HCT116 (cell line): ENCODE data around the gene NCBP2. TPM values are rescaled to one million over a fixed set of nuclear protein-coding genes. Genes with fewer than 3 reads are reported as not detected.

Source experiments
- ATAC-seq: fragments of 200-7000 bp; cut with Tn5 transposase; 2 replicates; pipeline ENCODE4 v1.9.1; 2020; ENCODE audit warnings: mild to moderate bottlenecking, moderate library complexity
- BruUV-seq: library from RNA; stranded (reverse); fragments of 400-500 nt; replicated peaks from 2 replicates; lab custom pipeline; 2021; lab: Mats Ljungman, UMichigan
- CTCF ChIA-PET: fragments of 300-600 bp; sonication (Branson Sonifier 250); formaldehyde crosslinking; loops from one replicate; lab custom pipeline; 2021; ENCODE audit warnings: antibody characterized with exemption; lab: Charles Lee
- POLR2A ChIA-PET: fragments of 300-600, 350-600 bp; sonication (Branson Sonifier 250); formaldehyde crosslinking; loops from one replicate; lab custom pipeline; 2021; ENCODE audit warnings: antibody characterized with exemption; lab: Charles Lee
- RAD21 ChIA-PET, 2 experiments: fragments of 300-600 bp; sonication (Branson Sonifier 250); formaldehyde crosslinking; loops; one replicate each; lab custom pipeline; 2023; ENCODE audit warnings: low total read pairs in 2 of 2; ENCODE audit not compliant: uncharacterized antibody in 2 of 2, unreplicated experiment in 2 of 2, low non-redundant PET in 1 of 2; lab: Charles Lee
- DNase-seq: peaks from one replicate; pipeline ENCODE4 v3.0.0-alpha.2; 2010; ENCODE audit warnings: low read depth, low spot score
- H2AFZ ChIP-seq: fragments of 200-600 bp; shearing (Covaris generic), sonication (generic); 2 replicates; pipeline ENCODE4 v1.6.1; 2017; ENCODE audit warnings: low read depth, mixed run types, mixed read lengths, antibody characterized with exemption, low read length; ENCODE audit not compliant: poor library complexity, severe bottlenecking
- H3K27ac ChIP-seq: 2 replicates; pipeline ENCODE4 v1.5.1; 2012; ENCODE audit warnings: low read depth, low read length
- H3K27me3 ChIP-seq: fragments of 200-600 bp; sonication (generic); 2 replicates; pipeline ENCODE4 v1.6.1; 2016; ENCODE audit warnings: mixed run types, low read length, mixed read lengths; ENCODE audit not compliant: insufficient read depth
- H3K36me3 ChIP-seq, 2 experiments: fragments of 200-500 bp in 1 of 2; fragments of 200-600 bp in 1 of 2; sonication (Bioruptor generic) in 1 of 2; sonication (generic) in 1 of 2; 2 replicates each; pipeline versions ENCODE4 v1.5.1 to v1.6.1; 2014 to 2016; ENCODE audit warnings: low read length in 2 of 2, inconsistent platforms in 1 of 2, mixed read lengths in 1 of 2, mixed run types in 1 of 2; ENCODE audit not compliant: insufficient read depth in 2 of 2, control insufficient read depth in 1 of 2
- H3K4me1 ChIP-seq, 2 experiments: fragments of 200-600 bp in 1 of 2; sonication (generic) in 1 of 2; 2 replicates each; pipeline versions ENCODE4 v1.5.1 to v1.6.1; 2012 to 2017; ENCODE audit warnings: low read length in 2 of 2, inconsistent platforms in 1 of 2, mild to moderate bottlenecking in 1 of 2, mixed read lengths in 1 of 2, mixed run types in 1 of 2, moderate library complexity in 1 of 2; ENCODE audit not compliant: insufficient read depth in 2 of 2, control insufficient read depth in 1 of 2
- H3K4me2 ChIP-seq: fragments of 200-600 bp; sonication (generic); 2 replicates; pipeline ENCODE4 v1.6.1; 2017; ENCODE audit warnings: mixed run types, low read length, mixed read lengths
- H3K4me3 ChIP-seq, 2 experiments: fragments of 200-600 bp in 1 of 2; sonication (generic) in 1 of 2; replicated peaks in 1 of 2; 2 replicates each; pipeline ENCODE4 v1.5.1; 2011 to 2016; ENCODE audit warnings: low read length in 2 of 2, control low read depth in 1 of 2, low read depth in 1 of 2, mild to moderate bottlenecking in 1 of 2, mixed read lengths in 1 of 2, mixed run types in 1 of 2
- H3K79me2 ChIP-seq: fragments of 200-600 bp; sonication (generic); 2 replicates; pipeline ENCODE4 v1.6.1; 2017; ENCODE audit warnings: mild to moderate bottlenecking, mixed run types, low read length, moderate library complexity, mixed read lengths; ENCODE audit not compliant: insufficient read depth
- H3K9ac ChIP-seq: fragments of 200-600 bp; sonication (generic); 2 replicates; pipeline ENCODE4 v1.6.1; 2016; ENCODE audit warnings: low read length, mixed read lengths
- H3K9me2 ChIP-seq: fragments of 200-600 bp; sonication (generic), shearing (Covaris generic); 2 replicates; pipeline ENCODE4 v1.6.1; 2017; ENCODE audit warnings: mixed run types, mild to moderate bottlenecking, moderate library complexity; ENCODE audit not compliant: insufficient read depth
- H3K9me3 ChIP-seq, 2 experiments: fragments of 200-500 bp in 1 of 2; fragments of 200-600 bp in 1 of 2; sonication (Bioruptor generic) in 1 of 2; sonication (generic) in 1 of 2; 2 replicates each; pipeline ENCODE4 v1.6.1; 2014 to 2017; ENCODE audit warnings: low read length in 2 of 2, mixed read lengths in 2 of 2, inconsistent platforms in 1 of 2, low read depth in 1 of 2, mild to moderate bottlenecking in 1 of 2, mixed run types in 1 of 2, moderate library complexity in 1 of 2; ENCODE audit not compliant: control insufficient read depth in 1 of 2, insufficient read depth in 1 of 2
- H4K20me1 ChIP-seq: fragments of 200-600 bp; sonication (generic), shearing (Covaris generic); 2 replicates; pipeline ENCODE4 v1.6.1; 2017; ENCODE audit warnings: mixed run types, mild to moderate bottlenecking, moderate library complexity; ENCODE audit not compliant: insufficient read depth
- EZH2 ChIP-seq: fragments of 200-600 bp; sonication (generic); IDR thresholded peaks from 2 replicates; pipeline ENCODE4 v1.6.1; 2017; ENCODE audit warnings: antibody characterized with exemption, mixed run types
- TCF7L2 ChIP-seq: IDR thresholded peaks from 2 replicates; pipeline ENCODE4 v1.7.0; 2011; ENCODE audit warnings: borderline replicate concordance, inconsistent platforms; ENCODE audit not compliant: insufficient read depth, insufficient read length; ENCODE audit errors: extremely low read depth
- ZFX ChIP-seq: fragments of 450-650 bp; IDR thresholded peaks from 2 replicates; pipeline ENCODE4 v1.6.1; 2017
- intact Hi-C: fragments of 100-400 bp; cut with micrococcal nuclease; formaldehyde crosslinking; loops from 2 replicates; pipeline ENCODE4 v1.10.0; 2022
- total RNA-seq: library from RNA; stranded (reverse); gene quantifications from one replicate; pipeline ENCODE4 v1.2.1, GENCODE V29; 2021; ENCODE audit not compliant: unreplicated experiment
- TF ChIP-seq, protein P1 (sequence below): IDR thresholded peaks from 2 replicates; pipeline ENCODE4 v1.6.1; 2011; ENCODE audit warnings: mild to moderate bottlenecking, low read length, moderate library complexity; ENCODE audit not compliant: insufficient replicate concordance; ENCODE audit errors: extremely low read depth

The NCBP2 gene
- total RNA-seq, 1 experiment from 2014 or later = 82.4 TPM

DNA sequence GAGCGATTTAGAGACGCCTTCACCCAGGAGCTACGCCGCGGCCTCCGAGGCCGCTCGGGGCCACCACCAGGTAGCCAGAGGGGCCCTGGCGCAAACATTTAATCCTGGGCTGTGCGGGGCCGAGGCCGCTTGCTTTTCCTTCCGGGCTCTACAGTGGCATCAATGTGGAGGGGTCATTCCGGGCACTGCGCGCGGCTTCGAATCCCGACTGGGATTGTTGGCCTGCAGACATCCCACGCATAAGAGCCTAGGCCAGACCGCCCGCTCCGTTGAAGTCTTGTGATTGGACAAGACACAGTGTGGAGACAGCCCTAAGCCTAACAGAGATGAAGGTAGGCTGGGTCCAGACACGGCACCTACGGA is 568 bp upstream of the NCBP2 start:
- ChIA-PET CTCF (interaction anchor here (0.7 to 1.3 kb wide), 4 partner anchors 15 to 414 kb away, joined by 3 to 7 read pairs (median 4); partner anchors contain the start of gene SENP5), RAD21 (interaction anchor here (1.1 to 1.6 kb wide), 3 partner anchors 27 to 375 kb away, joined by 3 read pairs; partner anchors contain the start of genes FBXO45 (in 1 of the 2) and WDR53 (in 1 of the 2)), POLR2A (interaction anchor here (0.7 to 1.7 kb wide), 4 partner anchors 8 to 235 kb away, joined by 3 to 4 read pairs (median 4); partner anchors contain the start of gene SENP5)
- Histone ChIP-seq H4K20me1 (peaks cover 6% of the 10 kb centered on the region; the same call in 1 of the 2 replicates), H3K4me2 (peak overlapping the region; percentile 93), H3K9me2 (no peaks in the 10 kb centered on the region), H3K27ac (peak overlapping the region; percentile 93), H3K79me2 (peaks cover 65% of the 10 kb centered on the region), H3K4me3 (peak overlapping the region; percentile 72 to 89), H3K9ac (peak overlapping the region; percentile 88), H3K4me1 (peaks cover 5 to 15% of the 10 kb centered on the region in 2 experiments; a peak in 2 of 4 replicates), H2AFZ (no peak overlapping the region), H3K36me3 (peaks cover 14 to 23% of the 10 kb centered on the region in 2 experiments; a peak in 3 of 4 replicates), H3K9me3 (no peaks in the 10 kb centered on the region), H3K27me3 (no peaks in the 10 kb centered on the region)
- DNase-seq (no peak), ATAC-seq (peak; percentile 21)
- TF ChIP-seq, protein P1, sequence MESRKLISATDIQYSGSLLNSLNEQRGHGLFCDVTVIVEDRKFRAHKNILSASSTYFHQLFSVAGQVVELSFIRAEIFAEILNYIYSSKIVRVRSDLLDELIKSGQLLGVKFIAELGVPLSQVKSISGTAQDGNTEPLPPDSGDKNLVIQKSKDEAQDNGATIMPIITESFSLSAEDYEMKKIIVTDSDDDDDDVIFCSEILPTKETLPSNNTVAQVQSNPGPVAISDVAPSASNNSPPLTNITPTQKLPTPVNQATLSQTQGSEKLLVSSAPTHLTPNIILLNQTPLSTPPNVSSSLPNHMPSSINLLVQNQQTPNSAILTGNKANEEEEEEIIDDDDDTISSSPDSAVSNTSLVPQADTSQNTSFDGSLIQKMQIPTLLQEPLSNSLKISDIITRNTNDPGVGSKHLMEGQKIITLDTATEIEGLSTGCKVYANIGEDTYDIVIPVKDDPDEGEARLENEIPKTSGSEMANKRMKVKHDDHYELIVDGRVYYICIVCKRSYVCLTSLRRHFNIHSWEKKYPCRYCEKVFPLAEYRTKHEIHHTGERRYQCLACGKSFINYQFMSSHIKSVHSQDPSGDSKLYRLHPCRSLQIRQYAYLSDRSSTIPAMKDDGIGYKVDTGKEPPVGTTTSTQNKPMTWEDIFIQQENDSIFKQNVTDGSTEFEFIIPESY = no peak
- peak; percentile 79 for TF ChIP-seq ZFX
- TF ChIP-seq TCF7L2 = no peak
- no peak for TF ChIP-seq EZH2
- TSS peak; percentile 77 for BruUV-seq
- intact Hi-C loops = no loop called here
